Colonic mucosa (tissue), 4 donors: Measurements from ENCODE around the gene IQGAP1. TPM values are rescaled to one million over a fixed set of nuclear protein-coding genes. Genes with fewer than 3 reads are reported as not detected.

Source experiments
- DNase-seq: peaks from one replicate; pipeline ENCODE4 v3.0.0-alpha.2; 2020
- H3K27ac ChIP-seq: fragments of 200-600 bp; one replicate; pipeline ENCODE4 v1.8.0; 2021
- H3K27me3 ChIP-seq: fragments of 200-600 bp; one replicate; pipeline ENCODE4 v1.8.0; 2021
- H3K36me3 ChIP-seq: fragments of 200-600 bp; one replicate; pipeline ENCODE4 v1.8.0; 2021
- H3K4me1 ChIP-seq: fragments of 200-600 bp; one replicate; pipeline ENCODE4 v1.8.0; 2021; ENCODE audit warnings: mild to moderate bottlenecking
- H3K4me3 ChIP-seq: fragments of 200-600 bp; one replicate; pipeline ENCODE4 v1.8.0; 2021
- H3K9ac ChIP-seq, 2 donors: one replicate each; pipeline ENCODE4 v1.7.0; 2013; ENCODE audit warnings: control low read depth in 2 of 2, low read depth in 2 of 2, low read length in 2 of 2
- H3K9me3 ChIP-seq: fragments of 200-600 bp; one replicate; pipeline ENCODE4 v1.8.0; 2021
- intact Hi-C: fragments of 100-400 bp; cut with DNase I; formaldehyde crosslinking; loops from one replicate; pipeline ENCODE4 v1.14.1; 2022
- total RNA-seq, 2 donors: library from RNA; stranded (reverse); fragmentation: NEBNext Ultra II Directional in 1 of 2; extraction: Animal tissue kit (Norgen Biotek cat#: 25700) in 1 of 2; gene quantifications; one replicate each; pipeline ENCODE4 v1.2.1, GENCODE V29; 2021
- TF ChIP-seq, protein P1 (sequence below): fragments of 200-600 bp; IDR thresholded peaks from one replicate; pipeline ENCODE4 v1.8.0; 2022; ENCODE audit warnings: antibody characterized with exemption, mild to moderate bottlenecking
- donor health status: healthy.
- donor health status: DM: no; HTN: no; CAD: no.
- donor health status: DM: no; HTN: no; CAD: no.

Gene IQGAP1
- total RNA-seq, 2 donors from 2014 or later, result 210 to 243 TPM

DNA sequence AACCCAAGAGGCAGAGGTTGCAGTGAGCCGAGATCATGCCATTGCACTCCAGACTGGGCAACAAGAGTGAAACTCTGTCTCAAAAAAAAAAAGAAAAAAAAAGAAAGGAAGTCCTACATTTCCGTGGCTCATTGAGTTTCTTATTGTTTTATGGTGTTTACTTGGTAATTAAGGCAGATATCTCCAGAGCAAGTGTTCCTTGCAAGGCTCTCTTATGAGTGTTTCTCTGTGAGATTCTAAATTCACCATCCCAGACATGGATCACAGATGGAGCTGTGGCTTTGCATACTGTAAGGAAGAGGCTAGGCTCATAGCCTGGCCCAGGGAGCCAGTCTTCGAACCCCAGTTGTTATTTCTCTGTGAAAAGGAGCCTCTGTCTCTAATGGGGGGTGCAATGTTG, 53.0 kb downstream of the IQGAP1 start:
- H3K4me1 ChIP-seq, result no peaks in the 10 kb centered on the region
- H3K4me3 ChIP-seq, result no peak overlapping the region
- H3K27me3 ChIP-seq, result no peaks in the 10 kb centered on the region
- no peak overlapping the region for H3K27ac ChIP-seq
- no peaks in the 10 kb centered on the region for H3K36me3 ChIP-seq
- H3K9ac ChIP-seq, result peak overlapping the region in 1 of 2 donors; percentile 61
- H3K9me3 ChIP-seq, result no peaks in the 10 kb centered on the region
- TF ChIP-seq, protein P1, sequence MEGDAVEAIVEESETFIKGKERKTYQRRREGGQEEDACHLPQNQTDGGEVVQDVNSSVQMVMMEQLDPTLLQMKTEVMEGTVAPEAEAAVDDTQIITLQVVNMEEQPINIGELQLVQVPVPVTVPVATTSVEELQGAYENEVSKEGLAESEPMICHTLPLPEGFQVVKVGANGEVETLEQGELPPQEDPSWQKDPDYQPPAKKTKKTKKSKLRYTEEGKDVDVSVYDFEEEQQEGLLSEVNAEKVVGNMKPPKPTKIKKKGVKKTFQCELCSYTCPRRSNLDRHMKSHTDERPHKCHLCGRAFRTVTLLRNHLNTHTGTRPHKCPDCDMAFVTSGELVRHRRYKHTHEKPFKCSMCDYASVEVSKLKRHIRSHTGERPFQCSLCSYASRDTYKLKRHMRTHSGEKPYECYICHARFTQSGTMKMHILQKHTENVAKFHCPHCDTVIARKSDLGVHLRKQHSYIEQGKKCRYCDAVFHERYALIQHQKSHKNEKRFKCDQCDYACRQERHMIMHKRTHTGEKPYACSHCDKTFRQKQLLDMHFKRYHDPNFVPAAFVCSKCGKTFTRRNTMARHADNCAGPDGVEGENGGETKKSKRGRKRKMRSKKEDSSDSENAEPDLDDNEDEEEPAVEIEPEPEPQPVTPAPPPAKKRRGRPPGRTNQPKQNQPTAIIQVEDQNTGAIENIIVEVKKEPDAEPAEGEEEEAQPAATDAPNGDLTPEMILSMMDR, result no peak
- DNase-seq, result no peak
- intact Hi-C loops, result no loop called here

DNA sequence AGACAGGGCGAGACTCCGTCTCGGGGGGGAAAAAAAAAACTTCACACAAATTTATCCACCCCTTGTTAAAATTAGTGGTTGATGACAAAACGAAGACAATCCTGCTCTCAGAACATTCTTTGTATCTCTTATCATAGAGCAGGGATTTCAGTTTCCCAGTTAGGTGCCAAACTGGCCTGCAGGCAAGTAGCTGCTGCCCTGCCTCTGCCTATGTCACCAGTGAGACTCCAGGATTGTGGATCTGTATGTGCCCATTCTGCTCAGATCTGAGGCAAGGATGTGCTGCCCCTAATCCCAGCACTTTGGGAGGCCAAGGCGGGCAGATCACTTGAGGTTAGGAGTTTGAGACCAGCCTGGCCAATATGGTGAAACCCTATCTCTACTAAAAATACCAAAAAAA, 54.4 kb downstream of the IQGAP1 start:
- no peaks in the 10 kb centered on the region for H3K4me1 ChIP-seq
- H3K9me3 ChIP-seq, result no peaks in the 10 kb centered on the region
- TF ChIP-seq, protein P1, result no peak
- no peak overlapping the region for H3K27ac ChIP-seq
- intact Hi-C loops, result no loop called here
- H3K36me3 ChIP-seq, result no peaks in the 10 kb centered on the region
- H3K4me3 ChIP-seq, result no peak overlapping the region
- DNase-seq, result no peak
- H3K27me3 ChIP-seq, result no peaks in the 10 kb centered on the region
- no peak overlapping the region for H3K9ac ChIP-seq

DNA sequence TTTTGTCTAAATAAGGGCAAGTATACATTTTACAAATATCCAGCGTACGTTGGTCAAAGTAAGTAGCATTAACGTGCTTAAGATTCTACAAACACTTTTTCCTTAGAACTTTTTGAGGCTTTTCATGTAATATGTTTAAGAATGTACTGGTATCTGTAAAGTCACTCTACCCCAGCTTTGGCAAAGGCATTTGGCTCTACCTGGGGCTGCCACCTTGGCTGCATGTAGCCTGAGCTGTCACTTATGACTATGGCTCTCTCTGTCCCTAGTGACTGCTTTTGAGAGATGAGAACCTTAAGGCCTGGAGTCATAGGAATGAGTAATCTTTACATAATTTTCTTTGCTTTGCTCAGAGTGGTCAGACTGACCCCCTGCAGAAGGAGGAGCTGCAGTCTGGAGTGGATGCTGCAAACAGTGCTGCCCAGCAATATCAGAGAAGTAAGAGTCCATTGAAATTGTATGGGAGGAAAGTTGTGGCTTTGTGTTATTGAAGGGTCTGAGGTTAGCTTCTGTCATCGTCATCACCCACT, 61.2 kb downstream of the IQGAP1 start:
- peaks cover 25% of the 10 kb centered on the region for H3K36me3 ChIP-seq
- TF ChIP-seq, protein P1, result no peak
- intact Hi-C loops, result no loop called here

DNA sequence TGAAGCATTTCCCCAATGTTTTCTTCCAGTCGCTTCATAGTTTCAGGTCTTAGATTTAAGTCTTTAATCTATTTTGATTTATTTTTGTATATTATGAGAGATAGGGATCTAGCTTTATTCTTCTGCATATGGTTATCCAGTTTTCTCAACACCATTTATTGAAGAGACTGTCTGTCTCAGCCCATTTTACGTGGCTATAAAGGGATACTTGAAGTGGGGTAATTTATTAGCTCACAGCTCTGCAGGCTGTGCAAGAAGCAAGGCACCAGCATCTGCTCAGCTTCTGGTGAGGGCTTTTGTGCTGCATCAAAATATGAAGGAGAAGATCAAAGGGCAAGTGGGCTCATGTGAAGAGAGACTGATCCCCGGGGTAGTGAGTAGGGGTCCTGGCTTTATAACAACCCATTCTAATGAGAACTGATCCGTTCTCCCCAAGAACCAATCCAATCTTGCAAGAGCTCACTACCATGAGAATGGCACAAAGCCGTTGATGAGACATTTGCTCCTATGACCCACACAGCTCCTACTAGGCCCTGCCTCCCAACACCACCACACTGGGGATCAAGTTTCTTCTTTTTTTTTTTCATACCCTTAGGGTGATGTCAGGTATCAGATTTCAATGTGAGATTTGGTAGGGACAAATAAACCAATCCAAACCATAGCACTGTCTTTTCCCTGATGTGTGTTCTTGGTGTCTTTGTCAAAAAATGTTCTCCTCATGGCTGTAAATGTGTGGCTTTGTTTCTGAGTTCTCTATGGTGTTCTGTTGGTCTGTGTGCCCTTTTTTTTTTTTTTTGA, 63.2 kb downstream of the IQGAP1 start:
- H3K27me3 ChIP-seq, result no peaks in the 10 kb centered on the region
- no peaks in the 10 kb centered on the region for H3K9me3 ChIP-seq
- TF ChIP-seq, protein P1, result no peak
- no peak overlapping the region for H3K9ac ChIP-seq
- H3K27ac ChIP-seq, result no peak overlapping the region
- intact Hi-C loops, result no loop called here
- H3K36me3 ChIP-seq, result peaks cover 33% of the 10 kb centered on the region
- DNase-seq, result no peak
- no peak overlapping the region for H3K4me3 ChIP-seq
- H3K4me1 ChIP-seq, result no peaks in the 10 kb centered on the region

More for the DNA sequence above, 61.2 kb downstream of the IQGAP1 start:
- no peaks in the 10 kb centered on the region for H3K4me1 ChIP-seq
- no peaks in the 10 kb centered on the region for H3K9me3 ChIP-seq
- DNase-seq, result no peak
- H3K27ac ChIP-seq, result no peak overlapping the region
- H3K4me3 ChIP-seq, result no peak overlapping the region
- no peaks in the 10 kb centered on the region for H3K27me3 ChIP-seq
- H3K9ac ChIP-seq, result no peak overlapping the region

DNA sequence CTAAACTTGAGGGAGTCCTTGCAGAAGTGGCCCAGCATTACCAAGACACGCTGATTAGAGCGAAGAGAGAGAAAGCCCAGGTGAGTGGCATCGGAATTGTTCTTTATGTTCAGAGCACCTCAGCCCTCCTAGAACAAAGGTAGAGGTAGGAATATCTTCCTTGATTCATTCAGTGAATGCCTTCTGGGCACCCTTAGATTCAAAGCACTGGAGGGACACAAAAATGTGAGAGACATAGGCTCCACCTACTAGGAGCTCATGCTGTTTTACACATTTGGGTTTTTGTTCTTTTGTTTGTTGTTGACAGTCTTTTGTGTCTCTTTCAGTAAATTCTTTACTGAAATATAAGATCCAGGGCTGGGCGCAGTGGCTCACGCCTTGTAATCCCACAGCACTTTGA, 68.2 kb downstream of the IQGAP1 start:
- H3K9me3 ChIP-seq, result no peaks in the 10 kb centered on the region
- no peaks in the 10 kb centered on the region for H3K27me3 ChIP-seq
- no peak overlapping the region for H3K27ac ChIP-seq
- H3K4me3 ChIP-seq, result no peak overlapping the region
- H3K9ac ChIP-seq, result no peak overlapping the region
- H3K4me1 ChIP-seq, result no peaks in the 10 kb centered on the region
- TF ChIP-seq, protein P1, result no peak
- no peak for DNase-seq
- intact Hi-C loops, result no loop called here
- peaks cover 23% of the 10 kb centered on the region for H3K36me3 ChIP-seq
